Measurements from ENCODE around the gene MAFG. TPM values are rescaled to one million over a fixed set of nuclear protein-coding genes. Genes with fewer than 3 reads are reported as not detected.

The MAFG gene
- total RNA-seq, 1 experiment from 2014 or later, result 31.4 TPM

GRCh38 chr17:81955058-81955681 is 27.6 kb upstream of the MAFG start:
- no peak for DNase-seq
- Histone ChIP-seq H4K20me1 (ENCODE audit: control insufficient read depth, insufficient read depth, insufficient read length) (no peaks in the 10 kb centered on the region), H4K91ac (ENCODE audit: insufficient read length, low read depth, low read length) (no peak overlapping the region), H3K23ac (ENCODE audit: insufficient read length, low read depth, low read length) (no peak overlapping the region), H4K8ac (replicated peaks; ENCODE audit: insufficient read length, low read depth, low read length) (no peak overlapping the region), H3K4me2 (ENCODE audit: insufficient read depth, insufficient read length, low read length) (no peak overlapping the region), H3K27ac (ENCODE audit: insufficient read length, low read depth, low read length) (no peak overlapping the region), H2BK15ac (ENCODE audit: low read depth, low read length) (no peak overlapping the region), H2BK20ac (ENCODE audit: low read depth, low read length, poor library complexity, severe bottlenecking) (no peak overlapping the region), H3K4me1 (ENCODE audit: insufficient read depth, low read length) (no peaks in the 10 kb centered on the region), H3K79me2 (ENCODE audit: insufficient read depth, low read length) (no peaks in the 10 kb centered on the region), H2AK5ac (ENCODE audit: insufficient read length, low read length) (no peak overlapping the region), H2BK12ac (ENCODE audit: insufficient read length, low read depth, low read length) (no peak overlapping the region), H3K23me2 (ENCODE audit: insufficient read length, low read depth, low read length, poor library complexity, severe bottlenecking) (peaks cover 1% of the 10 kb centered on the region), H2BK5ac (ENCODE audit: insufficient read length, low read length) (no peak overlapping the region), H3K9me3 (ENCODE audit: control insufficient read depth, low read depth, low read length) (no peaks in the 10 kb centered on the region), H3K4ac (ENCODE audit: low read depth, low read length) (no peak overlapping the region), H3K56ac (ENCODE audit: insufficient read length, low read depth, low read length) (no peak overlapping the region), H3K79me1 (ENCODE audit: insufficient read depth, low read depth, low read length, poor library complexity, severe bottlenecking) (no peaks in the 10 kb centered on the region), H3T11ph (ENCODE audit: low read length) (no peak overlapping the region), H3K9ac (ENCODE audit: extremely low read depth, insufficient read length, low read length) (no peak overlapping the region), H2AFZ (ENCODE audit: low read length) (no peak overlapping the region), H2BK120ac (ENCODE audit: low read depth, low read length, poor library complexity, severe bottlenecking) (no peak overlapping the region), H4K5ac (ENCODE audit: insufficient read length, low read depth, low read length) (no peak overlapping the region), H3K18ac (ENCODE audit: insufficient read length, low read depth, low read length) (no peak overlapping the region), H3K27me3 (ENCODE audit: insufficient read depth, low read length) (peaks cover 19% of the 10 kb centered on the region; the same call in 1 of the 2 replicates), H3K14ac (ENCODE audit: insufficient read depth, low read length) (no peak overlapping the region)
- peaks cover 0 to 4% of the 10 kb centered on the region in 2 experiments; a peak in 1 of 5 replicates for H3K9me3 Mint-ChIP-seq
- H3K27ac Mint-ChIP-seq, result no peak overlapping the region
- H3K36me3 Mint-ChIP-seq (ENCODE audit: insufficient read depth in 1 of 3, low read depth in 3 of 3), result no peaks in the 10 kb centered on the region; a peak in 1 of 7 replicates
- no peak for TF ChIP-seq CTCF (conservative IDR thresholded peaks at IDR 0.05)
- peaks cover 0 to 8% of the 10 kb centered on the region in 2 experiments; a peak in 1 of 4 replicates for H3K4me1 Mint-ChIP-seq
- peaks cover 65% of the 10 kb centered on the region for H3K27me3 Mint-ChIP-seq (ENCODE audit: low read depth)
- H3K4me3 Mint-ChIP-seq, result no peak overlapping the region; a peak in 2 of 5 replicates
- WGBS (ENCODE audit: extremely low coverage, insufficient read length, low lambda C conversion rate), result no CpG with 5 or more reads among the region's 26 CpGs

Measured in H9 (cell line).